ENCODE measurements around the gene S100A12. TPM values are rescaled to one million over a fixed set of nuclear protein-coding genes. Genes with fewer than 3 reads are reported as not detected.
A peak's percentile ranks its signal among the peaks of the same experiment; 100 is the strongest.

The S100A12 gene
- total RNA-seq, 1 experiment from 2014 or later, result not detected

DNA sequence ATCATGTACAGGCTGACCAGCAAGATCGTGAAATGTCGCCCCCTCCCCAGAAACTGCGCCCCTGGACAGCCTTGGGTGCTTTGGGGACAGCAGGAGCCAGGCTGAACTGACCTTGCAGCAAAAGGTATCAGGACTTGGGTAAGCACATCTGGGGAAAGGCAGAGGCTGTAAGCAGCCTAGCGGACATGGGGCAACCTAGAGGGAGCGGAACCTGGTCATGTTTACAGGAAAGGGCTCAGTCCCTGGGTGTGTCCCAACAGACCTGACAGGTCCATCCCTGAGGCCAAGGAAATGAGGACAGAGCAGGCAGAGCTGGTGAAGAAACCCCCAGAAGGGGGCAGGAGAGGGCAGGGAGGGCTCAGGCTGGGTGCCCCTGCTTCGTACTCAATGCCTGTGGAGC, 18.5 kb upstream of the S100A12 start:
- H3K9me2 ChIP-seq (replicated peaks; ENCODE audit: low read length), result no peaks in the 10 kb centered on the region
- POLR2A ChIA-PET (ENCODE audit: unreplicated experiment), result no interaction called here
- no peak overlapping the region for H3K27ac ChIP-seq (ENCODE audit: low read length)
- no peaks in the 10 kb centered on the region for H3K79me2 ChIP-seq (ENCODE audit: low read length)
- no peaks in the 10 kb centered on the region for H3K9me3 ChIP-seq (ENCODE audit: low read length)
- no peaks in the 10 kb centered on the region for H3F3A ChIP-seq (ENCODE audit: low read length, unreplicated experiment)
- H3K4me3 ChIP-seq (ENCODE audit: low read length), result no peak overlapping the region
- no peaks in the 10 kb centered on the region for H3K36me3 ChIP-seq (ENCODE audit: low read depth, low read length)
- no peak overlapping the region for H2AFZ ChIP-seq (ENCODE audit: low read length)
- no peaks in the 10 kb centered on the region for H4K20me1 ChIP-seq (ENCODE audit: low read length)
- CTCF ChIA-PET, result no interaction called here
- H3K9ac ChIP-seq (ENCODE audit: low read length), result no peak overlapping the region
- no TSS peak for BruUV-seq (replicated peaks)
- peaks cover 29% of the 10 kb centered on the region for H3K4me1 ChIP-seq (ENCODE audit: insufficient read depth, low read length)
- TF ChIP-seq CTCF (conservative IDR thresholded peaks at IDR 0.05; ENCODE audit: low read depth, low read length) (peak; percentile 31; the same call in 1 of the 2 replicates), EZH2 (IDR thresholded peaks at IDR 0.05; ENCODE audit: low read length, unreplicated experiment) (no peak), EZH2phosphoT487 (IDR thresholded peaks at IDR 0.05; ENCODE audit: borderline replicate concordance, low read length) (no peak)
- no peak for ATAC-seq
- DNase-seq, result no peak
- intact Hi-C loops (cut with micrococcal nuclease), result no loop called here
- no peak overlapping the region for H3K4me2 ChIP-seq (ENCODE audit: low read length)
- H3K27me3 ChIP-seq (ENCODE audit: low read length), result peaks cover 47% of the 10 kb centered on the region

DNA sequence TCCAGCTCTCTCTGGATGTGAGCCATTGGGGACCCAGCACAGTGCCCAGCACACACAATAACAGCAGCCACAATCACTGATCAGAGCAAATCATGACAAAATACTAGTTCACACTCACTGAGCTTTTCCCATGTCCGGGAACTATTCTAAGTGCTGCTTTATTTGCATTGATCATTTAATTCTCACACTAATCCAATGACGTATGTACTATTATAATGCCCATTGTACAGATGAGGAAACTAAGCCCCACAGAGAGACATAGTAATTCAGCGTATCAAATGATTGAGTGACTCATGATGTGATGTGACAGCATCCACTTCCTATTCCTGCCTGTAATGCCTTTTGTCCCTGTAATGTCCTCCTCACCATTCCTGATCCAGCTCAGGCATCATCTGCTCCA, 17.4 kb upstream of the S100A12 start:
- DNase-seq, result peak; percentile 28
- no peak for TF ChIP-seq CTCF (conservative IDR thresholded peaks at IDR 0.05; ENCODE audit: low read depth, low read length)
- TF ChIP-seq EZH2phosphoT487 (IDR thresholded peaks at IDR 0.05; ENCODE audit: borderline replicate concordance, low read length), result no peak
- TF ChIP-seq EZH2 (IDR thresholded peaks at IDR 0.05; ENCODE audit: low read length, unreplicated experiment), result no peak
- intact Hi-C loops (cut with micrococcal nuclease), result no loop called here
- Histone ChIP-seq H3K36me3 (ENCODE audit: low read depth, low read length) (no peaks in the 10 kb centered on the region), H3K27me3 (ENCODE audit: low read length) (peaks cover 38% of the 10 kb centered on the region), H3K4me2 (ENCODE audit: low read length) (no peak overlapping the region), H3K79me2 (ENCODE audit: low read length) (no peaks in the 10 kb centered on the region), H3K4me3 (ENCODE audit: low read length) (no peak overlapping the region), H3F3A (ENCODE audit: low read length, unreplicated experiment) (no peaks in the 10 kb centered on the region), H3K9me3 (ENCODE audit: low read length) (no peaks in the 10 kb centered on the region), H3K9me2 (replicated peaks; ENCODE audit: low read length) (no peaks in the 10 kb centered on the region), H3K9ac (ENCODE audit: low read length) (no peak overlapping the region), H3K4me1 (ENCODE audit: insufficient read depth, low read length) (peaks cover 29% of the 10 kb centered on the region), H4K20me1 (ENCODE audit: low read length) (no peaks in the 10 kb centered on the region), H3K27ac (ENCODE audit: low read length) (no peak overlapping the region), H2AFZ (ENCODE audit: low read length) (no peak overlapping the region)
- CTCF ChIA-PET, result no interaction called here
- POLR2A ChIA-PET (ENCODE audit: unreplicated experiment), result no interaction called here
- ATAC-seq, result no peak
- no TSS peak for BruUV-seq (replicated peaks)

DNA sequence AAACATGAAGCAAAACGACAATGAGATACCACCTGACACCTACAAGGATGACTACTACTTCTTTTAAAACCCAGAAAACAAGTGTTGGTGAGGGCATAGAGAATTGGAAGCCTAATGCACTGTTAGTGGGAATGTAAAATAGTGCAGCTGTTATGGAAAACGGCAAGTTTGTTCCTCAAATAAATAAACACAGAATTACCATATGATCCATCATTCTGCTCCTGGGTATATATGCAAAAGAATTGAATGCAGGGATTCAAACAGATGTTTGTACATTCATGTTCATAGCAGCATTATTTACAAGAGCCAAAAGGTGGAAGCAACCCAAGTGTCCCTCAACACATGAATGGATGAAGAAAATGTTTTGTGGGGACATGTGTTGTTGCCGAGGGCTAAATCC, 16.8 kb upstream of the S100A12 start:
- Histone ChIP-seq H3K27ac (ENCODE audit: low read length) (no peak overlapping the region), H2AFZ (ENCODE audit: low read length) (no peak overlapping the region), H3K4me1 (ENCODE audit: insufficient read depth, low read length) (peaks cover 29% of the 10 kb centered on the region), H3K9ac (ENCODE audit: low read length) (no peak overlapping the region), H3K79me2 (ENCODE audit: low read length) (no peaks in the 10 kb centered on the region), H3K9me3 (ENCODE audit: low read length) (no peaks in the 10 kb centered on the region), H3K4me3 (ENCODE audit: low read length) (no peak overlapping the region), H3K36me3 (ENCODE audit: low read depth, low read length) (no peaks in the 10 kb centered on the region), H3F3A (ENCODE audit: low read length, unreplicated experiment) (no peaks in the 10 kb centered on the region), H3K4me2 (ENCODE audit: low read length) (no peak overlapping the region), H4K20me1 (ENCODE audit: low read length) (no peaks in the 10 kb centered on the region), H3K27me3 (ENCODE audit: low read length) (peaks cover 32% of the 10 kb centered on the region), H3K9me2 (replicated peaks; ENCODE audit: low read length) (no peaks in the 10 kb centered on the region)
- DNase-seq (no peak), ATAC-seq (no peak)
- ChIA-PET POLR2A (ENCODE audit: unreplicated experiment) (no interaction called here), CTCF (no interaction called here)
- no TSS peak for BruUV-seq (replicated peaks)
- intact Hi-C loops (cut with micrococcal nuclease), result no loop called here
- no peak for TF ChIP-seq CTCF (conservative IDR thresholded peaks at IDR 0.05; ENCODE audit: low read depth, low read length)
- no peak for TF ChIP-seq EZH2phosphoT487 (IDR thresholded peaks at IDR 0.05; ENCODE audit: borderline replicate concordance, low read length)
- TF ChIP-seq EZH2 (IDR thresholded peaks at IDR 0.05; ENCODE audit: low read length, unreplicated experiment), result no peak
